ENCODE results near the gene NR1H3.
"Not testable (repeated sequence)": the region's sequence is repeated elsewhere in the genome, so short reads cannot be mapped to it uniquely, and the experiment has no call there.

NR1H3 gene

DNA sequence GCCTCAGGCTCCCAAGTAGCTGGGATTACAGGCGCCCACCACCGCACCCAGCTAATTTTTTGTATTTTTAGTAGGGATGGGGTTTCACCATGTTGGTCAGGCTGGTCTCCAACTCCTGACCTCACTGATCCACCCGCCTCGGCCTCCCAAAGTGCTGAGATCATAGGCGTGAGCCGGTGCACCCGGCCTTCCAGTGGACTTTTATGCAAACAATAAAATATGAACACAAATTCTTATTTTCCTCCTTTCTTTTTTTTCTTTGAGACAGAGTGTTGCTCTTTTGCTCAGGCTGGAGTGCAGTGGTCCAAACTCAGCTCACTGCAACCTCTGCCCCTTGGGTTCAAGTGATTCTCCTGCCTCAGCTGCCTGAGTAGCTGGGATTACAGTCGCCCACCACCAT lies 58.7 kb downstream of the NR1H3 start:
- DNase-seq (ENCODE audit: low read depth); H3K4me3 ChIP-seq (ENCODE audit: low read length); H3K4me1 ChIP-seq (ENCODE audit: control insufficient read depth, insufficient read depth, low read length); H3K9ac ChIP-seq (ENCODE audit: low read length); H3K27me3 ChIP-seq (replicated peaks; ENCODE audit: control insufficient read depth, insufficient read depth, low read length); H3K9me3 ChIP-seq (ENCODE audit: control insufficient read depth, low read length): not testable (repeated sequence)
- H3K36me3 ChIP-seq (ENCODE audit: control insufficient read depth, insufficient read depth, low read length, severe bottlenecking): peaks cover 69% of the 10 kb centered on the region

DNA sequence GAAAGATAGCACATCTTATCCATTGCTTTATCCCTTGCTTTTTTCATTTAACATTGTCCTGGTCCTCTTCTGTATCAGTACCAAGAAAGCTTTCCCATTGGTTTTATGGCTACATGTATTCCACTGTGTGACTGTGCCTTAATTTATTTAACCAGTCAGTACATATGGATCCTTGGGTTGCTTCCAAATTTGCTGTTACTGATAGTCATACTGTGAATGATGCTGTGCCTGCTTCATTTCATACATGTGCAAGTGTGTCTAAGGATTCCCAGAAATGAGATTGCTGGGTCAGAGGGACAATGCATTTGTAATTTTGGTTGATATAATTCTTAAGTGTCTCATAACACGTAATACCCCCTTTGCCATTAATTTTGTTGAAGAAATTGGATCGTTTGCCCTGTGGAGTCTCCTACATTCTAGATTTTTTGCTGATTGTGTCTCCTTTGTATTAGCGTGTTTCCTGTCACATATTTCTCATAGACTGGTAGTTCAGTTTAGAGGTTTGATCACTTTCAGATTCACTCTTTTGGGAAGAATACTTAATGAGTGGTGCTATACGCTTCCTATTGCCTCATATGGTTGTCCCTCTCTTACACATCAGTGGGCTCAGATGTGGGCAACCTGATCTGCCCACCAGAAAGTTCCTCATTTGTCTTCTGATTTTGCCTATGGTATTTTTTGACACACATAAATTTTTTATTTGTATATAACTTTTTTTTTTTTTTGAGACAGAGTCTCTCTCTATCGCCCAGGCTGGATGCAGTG lies 59.5 kb downstream of the NR1H3 start:
- no peak for DNase-seq (ENCODE audit: low read depth)
- H3K4me1 ChIP-seq (ENCODE audit: control insufficient read depth, insufficient read depth, low read length): peaks cover 3% of the 10 kb centered on the region
- H3K4me3 ChIP-seq (ENCODE audit: low read length): no peak overlapping the region
- H3K9ac ChIP-seq (ENCODE audit: low read length): no peak overlapping the region
- no peaks in the 10 kb centered on the region for H3K9me3 ChIP-seq (ENCODE audit: control insufficient read depth, low read length)
- no peaks in the 10 kb centered on the region for H3K27me3 ChIP-seq (replicated peaks; ENCODE audit: control insufficient read depth, insufficient read depth, low read length)
- peaks cover 69% of the 10 kb centered on the region for H3K36me3 ChIP-seq (ENCODE audit: control insufficient read depth, insufficient read depth, low read length, severe bottlenecking)

DNA sequence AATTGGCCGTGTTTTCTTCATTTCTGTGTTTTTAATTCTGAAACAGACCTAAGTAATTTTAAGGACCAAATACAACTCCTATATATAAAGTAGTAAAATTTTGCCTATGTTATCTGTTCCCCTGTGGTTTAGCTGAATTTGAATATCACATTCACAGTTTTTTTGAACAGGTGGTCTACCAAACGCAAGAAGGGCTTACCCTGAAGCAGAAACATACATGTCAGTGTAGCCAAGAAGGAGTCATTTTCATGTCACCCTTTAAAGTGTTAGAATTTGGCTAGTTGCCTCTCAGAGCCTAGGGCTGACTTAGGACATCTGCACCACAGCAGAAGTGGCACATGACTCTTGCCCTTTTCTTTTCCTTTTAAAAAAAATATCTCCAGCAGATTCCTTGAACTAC lies 60.4 kb downstream of the NR1H3 start:
- no peak for DNase-seq (ENCODE audit: low read depth)
- Histone ChIP-seq H3K27me3 (replicated peaks; ENCODE audit: control insufficient read depth, insufficient read depth, low read length) (no peaks in the 10 kb centered on the region), H3K9me3 (ENCODE audit: control insufficient read depth, low read length) (no peaks in the 10 kb centered on the region), H3K9ac (ENCODE audit: low read length) (no peak overlapping the region), H3K4me3 (ENCODE audit: low read length) (no peak overlapping the region), H3K36me3 (ENCODE audit: control insufficient read depth, insufficient read depth, low read length, severe bottlenecking) (peaks cover 65% of the 10 kb centered on the region), H3K4me1 (ENCODE audit: control insufficient read depth, insufficient read depth, low read length) (peaks cover 3% of the 10 kb centered on the region)
